GM06990 (cell line): Measurements from ENCODE around the gene PTGR2.

Source experiments
- DNase-seq: peaks from one replicate; pipeline ENCODE4 v3.0.0-alpha.2; 2011; ENCODE audit not compliant: insufficient read length; ENCODE audit errors: extremely low read depth
- H3K27me3 ChIP-seq: replicated peaks from 2 replicates; pipeline ENCODE4 v1.6.0; 2011; ENCODE audit warnings: low read length; ENCODE audit not compliant: control insufficient read depth, insufficient read depth
- H3K36me3 ChIP-seq: 2 replicates; pipeline ENCODE4 v1.5.1; 2011; ENCODE audit warnings: low read length; ENCODE audit not compliant: control insufficient read depth, insufficient read depth
- H3K4me3 ChIP-seq: replicated peaks from 2 replicates; pipeline ENCODE4 v1.5.1; 2011; ENCODE audit warnings: low read depth, mild to moderate bottlenecking, control low read depth, low read length
- TF ChIP-seq, protein P1 (sequence below): IDR thresholded peaks from 2 replicates; pipeline ENCODE4 v1.5.1; 2011; ENCODE audit warnings: low read length, control low read depth, mild to moderate bottlenecking, inconsistent platforms; ENCODE audit not compliant: insufficient read depth, poor library complexity, severe bottlenecking

PTGR2 gene

DNA sequence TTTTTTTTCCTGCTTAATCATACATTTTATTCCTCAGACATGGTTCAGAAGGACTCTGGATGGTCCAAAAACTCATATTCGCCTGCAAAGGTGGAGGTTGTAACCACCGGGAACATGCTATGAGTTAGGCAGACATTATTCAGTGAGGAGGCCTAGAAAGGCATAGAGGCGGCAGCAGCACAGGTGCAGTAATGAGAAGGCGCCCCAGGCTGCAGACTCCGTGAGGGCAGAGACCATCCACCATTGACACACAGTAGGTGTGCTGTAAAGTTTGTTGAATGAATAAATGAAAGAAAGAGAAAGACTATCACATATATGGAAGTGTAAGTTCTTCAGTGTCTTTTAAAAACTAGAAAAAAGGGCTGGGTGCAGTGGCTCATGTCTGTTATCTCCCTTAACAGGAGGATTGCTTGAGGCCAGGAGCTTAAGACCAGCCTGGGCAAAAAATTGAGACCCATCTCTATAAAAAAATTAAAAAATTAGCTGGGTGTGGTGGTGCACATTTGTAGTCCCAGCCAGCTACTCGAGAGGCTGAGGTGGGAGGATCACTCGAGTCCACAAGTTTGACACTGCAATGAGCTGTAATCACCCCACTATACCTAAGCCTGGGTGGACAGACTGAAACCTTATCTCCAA is 34.5 kb upstream of the PTGR2 start:
- no peak overlapping the region for H3K4me3 ChIP-seq
- no peaks in the 10 kb centered on the region for H3K27me3 ChIP-seq
- TF ChIP-seq, protein P1, sequence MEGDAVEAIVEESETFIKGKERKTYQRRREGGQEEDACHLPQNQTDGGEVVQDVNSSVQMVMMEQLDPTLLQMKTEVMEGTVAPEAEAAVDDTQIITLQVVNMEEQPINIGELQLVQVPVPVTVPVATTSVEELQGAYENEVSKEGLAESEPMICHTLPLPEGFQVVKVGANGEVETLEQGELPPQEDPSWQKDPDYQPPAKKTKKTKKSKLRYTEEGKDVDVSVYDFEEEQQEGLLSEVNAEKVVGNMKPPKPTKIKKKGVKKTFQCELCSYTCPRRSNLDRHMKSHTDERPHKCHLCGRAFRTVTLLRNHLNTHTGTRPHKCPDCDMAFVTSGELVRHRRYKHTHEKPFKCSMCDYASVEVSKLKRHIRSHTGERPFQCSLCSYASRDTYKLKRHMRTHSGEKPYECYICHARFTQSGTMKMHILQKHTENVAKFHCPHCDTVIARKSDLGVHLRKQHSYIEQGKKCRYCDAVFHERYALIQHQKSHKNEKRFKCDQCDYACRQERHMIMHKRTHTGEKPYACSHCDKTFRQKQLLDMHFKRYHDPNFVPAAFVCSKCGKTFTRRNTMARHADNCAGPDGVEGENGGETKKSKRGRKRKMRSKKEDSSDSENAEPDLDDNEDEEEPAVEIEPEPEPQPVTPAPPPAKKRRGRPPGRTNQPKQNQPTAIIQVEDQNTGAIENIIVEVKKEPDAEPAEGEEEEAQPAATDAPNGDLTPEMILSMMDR: no peak
- no peaks in the 10 kb centered on the region for H3K36me3 ChIP-seq
- DNase-seq: no peak

DNA sequence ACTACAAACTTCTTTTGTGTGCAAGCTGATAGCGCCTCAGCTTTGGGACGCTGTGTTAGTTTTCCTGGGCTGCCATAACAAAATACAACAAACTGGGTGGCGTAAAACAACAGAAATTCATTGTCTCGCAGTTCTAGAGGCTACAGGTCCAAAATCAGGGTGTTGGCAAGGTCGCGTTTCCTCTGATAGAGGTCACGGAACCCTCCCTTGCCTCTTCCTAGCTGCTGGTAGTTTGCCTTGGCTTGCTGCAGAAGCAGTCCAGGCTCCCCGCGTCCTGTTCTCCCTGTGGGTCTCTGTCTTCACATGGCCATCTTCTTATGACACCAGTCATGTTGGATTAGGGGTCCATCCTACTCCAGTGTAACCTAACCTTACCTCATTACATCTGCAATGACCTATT is 32.8 kb upstream of the PTGR2 start:
- TF ChIP-seq, protein P1: no peak
- H3K36me3 ChIP-seq: no peaks in the 10 kb centered on the region
- H3K27me3 ChIP-seq: no peaks in the 10 kb centered on the region
- DNase-seq: no peak
- H3K4me3 ChIP-seq: no peak overlapping the region

DNA sequence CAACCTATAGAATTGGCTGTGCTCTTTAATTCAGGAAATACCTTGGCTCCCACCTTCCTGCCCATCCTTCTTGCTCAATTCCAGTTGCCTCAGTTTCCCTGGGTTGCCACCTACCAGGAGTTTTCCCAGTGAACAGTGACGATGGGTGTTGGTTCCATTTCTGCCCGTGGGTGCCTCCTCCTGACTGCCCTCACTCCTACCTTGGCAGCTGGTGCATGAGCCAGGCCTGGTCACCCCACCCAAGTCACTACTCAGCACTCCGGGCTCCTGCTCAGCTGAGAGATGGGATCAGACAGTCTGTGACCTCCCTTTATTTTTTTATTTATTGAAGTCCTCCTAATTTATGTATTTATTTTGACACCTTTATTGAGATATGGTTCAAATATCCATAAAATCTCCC is 31.0 kb upstream of the PTGR2 start:
- TF ChIP-seq, protein P1: no peak
- H3K4me3 ChIP-seq: no peak overlapping the region
- H3K27me3 ChIP-seq: no peaks in the 10 kb centered on the region
- DNase-seq: no peak
- no peaks in the 10 kb centered on the region for H3K36me3 ChIP-seq

DNA sequence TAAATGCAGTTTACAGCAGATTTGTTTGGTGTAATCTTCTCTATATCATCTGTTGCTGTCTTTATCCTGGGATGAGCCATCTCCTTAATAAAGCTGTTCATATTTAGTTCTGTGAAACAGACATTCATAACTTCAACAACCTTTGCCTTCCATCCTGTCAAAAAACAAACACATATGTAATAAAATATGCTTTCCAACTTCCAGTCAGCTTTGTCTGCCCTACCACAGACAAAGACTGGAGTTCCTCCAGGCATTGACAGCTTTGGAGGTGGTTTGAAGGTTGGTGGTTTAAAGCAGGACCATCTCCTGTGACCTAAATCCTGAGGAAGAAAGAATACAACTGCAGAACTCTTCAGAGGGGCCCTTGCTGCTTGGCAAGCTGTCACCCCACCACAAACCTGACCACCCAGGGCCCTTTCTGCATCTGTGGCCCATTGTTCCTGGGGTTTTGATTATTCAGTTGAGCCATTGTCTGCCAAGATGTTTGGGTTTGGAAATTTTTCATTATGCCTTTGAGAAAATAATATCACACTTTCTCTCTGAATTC is 28.2 kb upstream of the PTGR2 start:
- no peaks in the 10 kb centered on the region for H3K27me3 ChIP-seq
- no peak overlapping the region for H3K4me3 ChIP-seq
- TF ChIP-seq, protein P1: no peak
- no peak for DNase-seq
- H3K36me3 ChIP-seq: no peaks in the 10 kb centered on the region

DNA sequence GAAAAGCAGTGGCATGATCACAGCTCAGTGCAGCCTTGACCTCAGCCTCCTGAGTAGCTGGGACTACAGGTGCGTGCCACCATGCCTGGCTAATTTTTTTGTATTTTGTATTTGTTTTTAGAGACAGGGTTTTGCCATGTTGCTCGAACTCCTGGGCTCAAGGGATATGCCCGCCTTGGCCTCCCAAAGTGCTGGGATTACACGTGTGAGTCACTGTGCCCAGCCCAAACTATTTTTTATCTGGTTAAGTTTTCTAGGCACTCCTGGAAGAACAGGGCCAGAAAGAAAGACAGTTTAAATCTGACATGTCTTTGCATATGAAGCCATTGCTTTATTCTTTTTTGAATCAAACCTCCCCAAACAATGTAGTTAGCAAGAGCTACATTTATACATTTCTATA is 27.5 kb upstream of the PTGR2 start:
- no peaks in the 10 kb centered on the region for H3K27me3 ChIP-seq
- no peak for DNase-seq
- TF ChIP-seq, protein P1: no peak
- H3K36me3 ChIP-seq: no peaks in the 10 kb centered on the region
- H3K4me3 ChIP-seq: no peak overlapping the region
